HCT116 (cell line): ENCODE data around the gene ZNF586. TPM values are rescaled to one million over a fixed set of nuclear protein-coding genes. Genes with fewer than 3 reads are reported as not detected.

Experiments
- ATAC-seq: fragments of 200-7000 bp; cut with Tn5 transposase; 2 replicates; pipeline ENCODE4 v1.9.1; 2020; ENCODE audit warnings: mild to moderate bottlenecking, moderate library complexity
- BruUV-seq: library from RNA; stranded (reverse); fragments of 400-500 nt; replicated peaks from 2 replicates; lab custom pipeline; 2021; lab: Mats Ljungman, UMichigan
- CTCF ChIA-PET: fragments of 300-600 bp; sonication (Branson Sonifier 250); formaldehyde crosslinking; loops from one replicate; lab custom pipeline; 2021; ENCODE audit warnings: antibody characterized with exemption; lab: Charles Lee
- POLR2A ChIA-PET: fragments of 300-600, 350-600 bp; sonication (Branson Sonifier 250); formaldehyde crosslinking; loops from one replicate; lab custom pipeline; 2021; ENCODE audit warnings: antibody characterized with exemption; lab: Charles Lee
- RAD21 ChIA-PET, 2 experiments: fragments of 300-600 bp; sonication (Branson Sonifier 250); formaldehyde crosslinking; loops; one replicate each; lab custom pipeline; 2023; ENCODE audit warnings: low total read pairs in 2 of 2; ENCODE audit not compliant: uncharacterized antibody in 2 of 2, unreplicated experiment in 2 of 2, low non-redundant PET in 1 of 2; lab: Charles Lee
- DNase-seq: peaks from one replicate; pipeline ENCODE4 v3.0.0-alpha.2; 2010; ENCODE audit warnings: low read depth, low spot score
- H2AFZ ChIP-seq: fragments of 200-600 bp; shearing (Covaris generic), sonication (generic); 2 replicates; pipeline ENCODE4 v1.6.1; 2017; ENCODE audit warnings: low read depth, mixed run types, mixed read lengths, antibody characterized with exemption, low read length; ENCODE audit not compliant: poor library complexity, severe bottlenecking
- H3K27ac ChIP-seq: 2 replicates; pipeline ENCODE4 v1.5.1; 2012; ENCODE audit warnings: low read depth, low read length
- H3K27me3 ChIP-seq: fragments of 200-600 bp; sonication (generic); 2 replicates; pipeline ENCODE4 v1.6.1; 2016; ENCODE audit warnings: mixed run types, low read length, mixed read lengths; ENCODE audit not compliant: insufficient read depth
- H3K36me3 ChIP-seq, 2 experiments: fragments of 200-500 bp in 1 of 2; fragments of 200-600 bp in 1 of 2; sonication (Bioruptor generic) in 1 of 2; sonication (generic) in 1 of 2; 2 replicates each; pipeline versions ENCODE4 v1.5.1 to v1.6.1; 2014 to 2016; ENCODE audit warnings: low read length in 2 of 2, inconsistent platforms in 1 of 2, mixed read lengths in 1 of 2, mixed run types in 1 of 2; ENCODE audit not compliant: insufficient read depth in 2 of 2, control insufficient read depth in 1 of 2
- H3K4me1 ChIP-seq, 2 experiments: fragments of 200-600 bp in 1 of 2; sonication (generic) in 1 of 2; 2 replicates each; pipeline versions ENCODE4 v1.5.1 to v1.6.1; 2012 to 2017; ENCODE audit warnings: low read length in 2 of 2, inconsistent platforms in 1 of 2, mild to moderate bottlenecking in 1 of 2, mixed read lengths in 1 of 2, mixed run types in 1 of 2, moderate library complexity in 1 of 2; ENCODE audit not compliant: insufficient read depth in 2 of 2, control insufficient read depth in 1 of 2
- H3K4me2 ChIP-seq: fragments of 200-600 bp; sonication (generic); 2 replicates; pipeline ENCODE4 v1.6.1; 2017; ENCODE audit warnings: mixed run types, low read length, mixed read lengths
- H3K4me3 ChIP-seq, 2 experiments: fragments of 200-600 bp in 1 of 2; sonication (generic) in 1 of 2; replicated peaks in 1 of 2; 2 replicates each; pipeline ENCODE4 v1.5.1; 2011 to 2016; ENCODE audit warnings: low read length in 2 of 2, control low read depth in 1 of 2, low read depth in 1 of 2, mild to moderate bottlenecking in 1 of 2, mixed read lengths in 1 of 2, mixed run types in 1 of 2
- H3K79me2 ChIP-seq: fragments of 200-600 bp; sonication (generic); 2 replicates; pipeline ENCODE4 v1.6.1; 2017; ENCODE audit warnings: mild to moderate bottlenecking, mixed run types, low read length, moderate library complexity, mixed read lengths; ENCODE audit not compliant: insufficient read depth
- H3K9ac ChIP-seq: fragments of 200-600 bp; sonication (generic); 2 replicates; pipeline ENCODE4 v1.6.1; 2016; ENCODE audit warnings: low read length, mixed read lengths
- H3K9me2 ChIP-seq: fragments of 200-600 bp; sonication (generic), shearing (Covaris generic); 2 replicates; pipeline ENCODE4 v1.6.1; 2017; ENCODE audit warnings: mixed run types, mild to moderate bottlenecking, moderate library complexity; ENCODE audit not compliant: insufficient read depth
- H3K9me3 ChIP-seq, 2 experiments: fragments of 200-500 bp in 1 of 2; fragments of 200-600 bp in 1 of 2; sonication (Bioruptor generic) in 1 of 2; sonication (generic) in 1 of 2; 2 replicates each; pipeline ENCODE4 v1.6.1; 2014 to 2017; ENCODE audit warnings: low read length in 2 of 2, mixed read lengths in 2 of 2, inconsistent platforms in 1 of 2, low read depth in 1 of 2, mild to moderate bottlenecking in 1 of 2, mixed run types in 1 of 2, moderate library complexity in 1 of 2; ENCODE audit not compliant: control insufficient read depth in 1 of 2, insufficient read depth in 1 of 2
- H4K20me1 ChIP-seq: fragments of 200-600 bp; sonication (generic), shearing (Covaris generic); 2 replicates; pipeline ENCODE4 v1.6.1; 2017; ENCODE audit warnings: mixed run types, mild to moderate bottlenecking, moderate library complexity; ENCODE audit not compliant: insufficient read depth
- ATF3 ChIP-seq: IDR thresholded peaks from 2 replicates; pipeline ENCODE4 v1.6.1; 2012
- CBX3 ChIP-seq: IDR thresholded peaks from 2 replicates; pipeline ENCODE4 v1.6.1; 2012; ENCODE audit warnings: low read depth
- CTCF ChIP-seq, 3 experiments: fragments of 200-600 bp in 1 of 3; sonication (generic) in 1 of 3; IDR thresholded peaks in 2 of 3; conservative IDR thresholded peaks in 1 of 3; 2 replicates each; pipeline ENCODE4 v1.5.1; 2012 to 2017; ENCODE audit warnings: low read depth in 2 of 3, low read length in 2 of 3, antibody characterized with exemption in 1 of 3, borderline replicate concordance in 1 of 3, control low read depth in 1 of 3, mild to moderate bottlenecking in 1 of 3, mixed read lengths in 1 of 3, mixed run types in 1 of 3, moderate library complexity in 1 of 3; ENCODE audit not compliant: insufficient read depth in 1 of 3
- EZH2 ChIP-seq: fragments of 200-600 bp; sonication (generic); IDR thresholded peaks from 2 replicates; pipeline ENCODE4 v1.6.1; 2017; ENCODE audit warnings: antibody characterized with exemption, mixed run types
- EZH2phosphoT487 ChIP-seq: fragments of 200-600 bp; IDR thresholded peaks from 2 replicates; pipeline ENCODE4 v1.6.1; 2018; ENCODE audit warnings: antibody characterized with exemption, borderline replicate concordance
- FOSL1 ChIP-seq: IDR thresholded peaks from 2 replicates; pipeline ENCODE4 v1.6.1; 2012; ENCODE audit warnings: low read depth
- MAX ChIP-seq: IDR thresholded peaks from 2 replicates; pipeline ENCODE4 v1.6.1; 2012
- POLR2A ChIP-seq: IDR thresholded peaks from 2 replicates; pipeline ENCODE4 v1.7.0; 2011; ENCODE audit warnings: borderline replicate concordance; ENCODE audit not compliant: insufficient read depth, insufficient read length; ENCODE audit errors: extremely low read depth
- POLR2AphosphoS5 ChIP-seq: IDR thresholded peaks from 2 replicates; pipeline ENCODE4 v1.6.1; 2011; ENCODE audit warnings: mild to moderate bottlenecking, low read depth, low read length, moderate library complexity
- RAD21 ChIP-seq: IDR thresholded peaks from 2 replicates; pipeline ENCODE4 v1.6.1; 2012; ENCODE audit warnings: low read depth, mild to moderate bottlenecking
- SIN3A ChIP-seq: IDR thresholded peaks from 2 replicates; pipeline ENCODE4 v1.6.1; 2012; ENCODE audit warnings: low read depth
- SP1 ChIP-seq: IDR thresholded peaks from 2 replicates; pipeline ENCODE4 v1.6.1; 2012; ENCODE audit warnings: low read depth
- TCF7L2 ChIP-seq: IDR thresholded peaks from 2 replicates; pipeline ENCODE4 v1.7.0; 2011; ENCODE audit warnings: borderline replicate concordance, inconsistent platforms; ENCODE audit not compliant: insufficient read depth, insufficient read length; ENCODE audit errors: extremely low read depth
- YY1 ChIP-seq: IDR thresholded peaks from 2 replicates; pipeline ENCODE4 v1.6.1; 2011; ENCODE audit warnings: low read length, low read depth, moderate library complexity, mild to moderate bottlenecking; ENCODE audit not compliant: insufficient replicate concordance; ENCODE audit errors: extremely low read depth
- ZBTB33 ChIP-seq: IDR thresholded peaks from 2 replicates; pipeline ENCODE4 v1.6.1; 2011; ENCODE audit warnings: mild to moderate bottlenecking, low read length, moderate library complexity; ENCODE audit not compliant: insufficient replicate concordance; ENCODE audit errors: extremely low read depth
- ZNF274 ChIP-seq: fragments of 200-500 bp; sonication (Bioruptor generic); IDR thresholded peaks from 2 replicates; pipeline ENCODE4 v1.6.1; 2014; ENCODE audit warnings: mild to moderate bottlenecking, low read depth, low read length, inconsistent platforms
- intact Hi-C: fragments of 100-400 bp; cut with micrococcal nuclease; formaldehyde crosslinking; loops from 2 replicates; pipeline ENCODE4 v1.10.0; 2022
- total RNA-seq: library from RNA; stranded (reverse); gene quantifications from one replicate; pipeline ENCODE4 v1.2.1, GENCODE V29; 2021; ENCODE audit not compliant: unreplicated experiment

The ZNF586 gene
- total RNA-seq, 1 experiment from 2014 or later = 3.5 TPM

GRCh38 chr19:57812226-57812625 lies 42.8 kb downstream of the ZNF586 start:
- no peak overlapping the region for H3K4me2 ChIP-seq
- ATAC-seq (no peak), DNase-seq (no peak)
- no TSS peak for BruUV-seq
- peaks cover 11 to 27% of the 10 kb centered on the region in 2 experiments for H3K36me3 ChIP-seq
- POLR2A ChIA-PET = no interaction called here
- no peak overlapping the region for H3K27ac ChIP-seq
- H3K9ac ChIP-seq = no peak overlapping the region
- H4K20me1 ChIP-seq = no peaks in the 10 kb centered on the region
- intact Hi-C loops = no loop called here
- no peaks in the 10 kb centered on the region for H3K9me2 ChIP-seq
- no peak overlapping the region for H3K4me3 ChIP-seq
- no peak for TF ChIP-seq CTCF (IDR thresholded peaks at IDR 0.05 in 2 of 3, conservative IDR thresholded peaks at IDR 0.05 in 1 of 3; ENCODE audit: borderline replicate concordance in 1 of 3, insufficient read depth in 1 of 3, low read depth in 2 of 3, low read length in 2 of 3)
- no peak for TF ChIP-seq EZH2phosphoT487
- no peak for TF ChIP-seq EZH2
- no peak for TF ChIP-seq POLR2A
- no peak for TF ChIP-seq FOSL1
- TF ChIP-seq RAD21 = no peak
- no peak for TF ChIP-seq POLR2AphosphoS5
- no peak for TF ChIP-seq ZBTB33
- no peak for TF ChIP-seq MAX
- TF ChIP-seq SP1 = no peak
- no peak for TF ChIP-seq ZNF274
- TF ChIP-seq TCF7L2 = no peak
- no peak for TF ChIP-seq SIN3A
- no peak for TF ChIP-seq ATF3
- no peak for TF ChIP-seq CBX3
- no peak for TF ChIP-seq YY1
- H3K9me3 ChIP-seq = no peaks in the 10 kb centered on the region
- CTCF ChIA-PET = no interaction called here
- RAD21 ChIA-PET = no interaction called here
- H2AFZ ChIP-seq = no peak overlapping the region
- no peaks in the 10 kb centered on the region for H3K27me3 ChIP-seq
- peaks cover 26% of the 10 kb centered on the region for H3K79me2 ChIP-seq
- peaks cover 0 to 12% of the 10 kb centered on the region in 2 experiments; a peak in 1 of 4 replicates for H3K4me1 ChIP-seq
